ENCODE results near the gene NRGN. TPM values are rescaled to one million over a fixed set of nuclear protein-coding genes. Genes with fewer than 3 reads are reported as not detected.

Gene NRGN
- total and polyA plus RNA-seq, 2 of the 8 experiments (the other 6 are each of a cell fraction or from before 2014, with no cell fraction given) = 0.60 to 1.0 TPM

DNA sequence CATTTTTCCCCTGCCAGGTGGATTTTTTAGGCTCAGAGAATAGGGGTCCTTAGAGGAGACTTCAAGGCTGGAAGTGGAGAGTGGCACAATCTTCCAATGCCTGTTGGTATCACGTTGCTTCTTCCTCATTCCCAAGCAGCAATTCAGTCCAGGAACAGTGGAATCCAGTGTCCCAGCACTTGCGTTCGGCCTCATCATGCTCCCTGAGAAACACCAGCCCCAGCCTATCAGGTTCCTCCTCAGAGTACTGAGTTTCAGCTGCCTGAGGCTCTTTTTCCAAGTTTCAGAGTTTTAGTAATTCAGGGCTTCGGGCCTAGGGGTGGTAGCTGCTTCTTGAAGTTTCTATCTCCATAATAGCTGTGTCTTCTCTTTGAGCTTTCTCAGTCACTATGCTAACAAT lies 31.9 kb upstream of the NRGN start:
- ChIA-PET POLR2A (ENCODE audit: partially characterized antibody) (no interaction called here), CTCF (ENCODE audit: partially characterized antibody) (no interaction called here)
- H2BK20ac ChIP-seq (ENCODE audit: low read length) = no peak overlapping the region
- no peak overlapping the region for H3K4me3 ChIP-seq (ENCODE audit: extremely low read depth in 1 of 4, insufficient read depth in 2 of 4, low read depth in 3 of 4, low read length in 4 of 4)
- H2AK5ac ChIP-seq (ENCODE audit: low read depth, low read length) = no peak overlapping the region
- H3K23ac ChIP-seq (ENCODE audit: insufficient read length) = no peak overlapping the region
- peaks cover 0 to 4% of the 10 kb centered on the region in 2 experiments; a peak in 2 of 4 replicates for H3K9me3 ChIP-seq (ENCODE audit: insufficient read depth in 2 of 2, low read depth in 1 of 2, low read length in 1 of 2)
- H4K20me1 ChIP-seq (replicated peaks in 1 of 2; ENCODE audit: control insufficient read depth in 1 of 2, insufficient read depth in 2 of 2, low read length in 2 of 2) = no peaks in the 10 kb centered on the region
- no peak overlapping the region for H4K91ac ChIP-seq (replicated peaks; ENCODE audit: insufficient read length, low read length)
- FAIRE-seq = no peak
- 92% methylated on average over 4 of the region's 4 CpGs; no CpG with 5 or more reads in 1 of the 2 experiments for WGBS, 2 experiments (ENCODE audit: extremely low coverage in 1 of 2, insufficient coverage in 1 of 2, insufficient read length in 1 of 2, insufficient replicate concordance in 2 of 2, low coverage in 1 of 2, low lambda C conversion rate in 2 of 2, missing lambda C conversion rate in 1 of 2)
- no peaks in the 10 kb centered on the region for H3K79me2 ChIP-seq (ENCODE audit: control insufficient read depth in 1 of 2, insufficient read depth in 2 of 2, low read length in 2 of 2)
- no peak overlapping the region for H3K14ac ChIP-seq (ENCODE audit: insufficient read length)
- no peaks in the 10 kb centered on the region for H3K4me1 ChIP-seq (replicated peaks in 1 of 4; ENCODE audit: control insufficient read depth in 3 of 4, insufficient read depth in 4 of 4, low read length in 3 of 4)
- H4K5ac ChIP-seq (ENCODE audit: insufficient read length, low read depth, low read length) = no peak overlapping the region
- H2BK120ac ChIP-seq (replicated peaks; ENCODE audit: low read depth, low read length) = no peak overlapping the region
- H3K27ac ChIP-seq (ENCODE audit: low read depth, low read length) = no peak overlapping the region
- H3K23me2 ChIP-seq (ENCODE audit: low read depth, low read length) = no peaks in the 10 kb centered on the region
- H3K4ac ChIP-seq (replicated peaks; ENCODE audit: insufficient read length, low read depth, low read length) = no peak overlapping the region
- H3K79me1 ChIP-seq (ENCODE audit: low read depth, low read length) = no peaks in the 10 kb centered on the region
- H2AFZ ChIP-seq (ENCODE audit: low read length) = no peak overlapping the region
- no peak for DNase-seq (ENCODE audit: low read depth in 1 of 2, low spot score in 2 of 2)
- no peak overlapping the region for H3K56ac ChIP-seq (replicated peaks; ENCODE audit: insufficient read length, low read depth, low read length)
- no peak overlapping the region for H3K18ac ChIP-seq (ENCODE audit: extremely low read depth, low read length)
- no peaks in the 10 kb centered on the region for H3K36me3 ChIP-seq (ENCODE audit: control insufficient read depth in 2 of 4, insufficient read depth in 4 of 4, low read length in 3 of 4)
- H4K8ac ChIP-seq (ENCODE audit: extremely low read depth, insufficient read depth, low read length) = no peak overlapping the region
- TF ChIP-seq CBX8 (IDR thresholded peaks at IDR 0.05; ENCODE audit: borderline replicate concordance, low read depth, low read length) = no peak
- TF ChIP-seq FOSL1 (IDR thresholded peaks at IDR 0.05; ENCODE audit: insufficient read depth, low read depth, low read length) = no peak
- no peak for TF ChIP-seq TAF1 (IDR thresholded peaks at IDR 0.05; ENCODE audit: low read depth, low read length)
- no peak for TF ChIP-seq EP300 (IDR thresholded peaks at IDR 0.05; ENCODE audit: borderline replicate concordance in 1 of 2, low read depth in 2 of 2, low read length in 2 of 2)
- no peak for TF ChIP-seq RNF2 (IDR thresholded peaks at IDR 0.05; ENCODE audit: borderline replicate concordance, low read depth, low read length, missing control alignments, poor library complexity, severe bottlenecking)
- TF ChIP-seq SP4 (IDR thresholded peaks at IDR 0.05; ENCODE audit: low read length) = no peak
- TF ChIP-seq, protein P1, sequence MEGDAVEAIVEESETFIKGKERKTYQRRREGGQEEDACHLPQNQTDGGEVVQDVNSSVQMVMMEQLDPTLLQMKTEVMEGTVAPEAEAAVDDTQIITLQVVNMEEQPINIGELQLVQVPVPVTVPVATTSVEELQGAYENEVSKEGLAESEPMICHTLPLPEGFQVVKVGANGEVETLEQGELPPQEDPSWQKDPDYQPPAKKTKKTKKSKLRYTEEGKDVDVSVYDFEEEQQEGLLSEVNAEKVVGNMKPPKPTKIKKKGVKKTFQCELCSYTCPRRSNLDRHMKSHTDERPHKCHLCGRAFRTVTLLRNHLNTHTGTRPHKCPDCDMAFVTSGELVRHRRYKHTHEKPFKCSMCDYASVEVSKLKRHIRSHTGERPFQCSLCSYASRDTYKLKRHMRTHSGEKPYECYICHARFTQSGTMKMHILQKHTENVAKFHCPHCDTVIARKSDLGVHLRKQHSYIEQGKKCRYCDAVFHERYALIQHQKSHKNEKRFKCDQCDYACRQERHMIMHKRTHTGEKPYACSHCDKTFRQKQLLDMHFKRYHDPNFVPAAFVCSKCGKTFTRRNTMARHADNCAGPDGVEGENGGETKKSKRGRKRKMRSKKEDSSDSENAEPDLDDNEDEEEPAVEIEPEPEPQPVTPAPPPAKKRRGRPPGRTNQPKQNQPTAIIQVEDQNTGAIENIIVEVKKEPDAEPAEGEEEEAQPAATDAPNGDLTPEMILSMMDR (IDR thresholded peaks at IDR 0.05; ENCODE audit: control extremely low read depth in 1 of 3, insufficient read depth in 1 of 3, low read depth in 1 of 3, low read length in 3 of 3) = no peak
- no peak for TF ChIP-seq HDAC6 (IDR thresholded peaks at IDR 0.05; ENCODE audit: low read depth, low read length)
- no peak overlapping the region for H3K4me2 ChIP-seq (ENCODE audit: insufficient read depth in 1 of 2, low read depth in 2 of 2, low read length in 2 of 2)
- H2BK5ac ChIP-seq (ENCODE audit: low read depth, low read length) = no peak overlapping the region
- H2BK12ac ChIP-seq (ENCODE audit: low read depth, low read length) = no peak overlapping the region
- no peaks in the 10 kb centered on the region for H3K27me3 ChIP-seq (replicated peaks in 1 of 4; ENCODE audit: control insufficient read depth in 3 of 4, extremely low read depth in 1 of 4, insufficient read depth in 3 of 4, low read length in 3 of 4)
- H3K9ac ChIP-seq (replicated peaks in 1 of 4; ENCODE audit: extremely low read depth in 1 of 4, low read depth in 3 of 4, low read length in 3 of 4) = no peak overlapping the region
- no peak overlapping the region for H2BK15ac ChIP-seq (ENCODE audit: low read length)
